GM19035 (cell line): Measurements from ENCODE around the gene FXYD7.

Experiments used
- ATAC-seq: cut with Tn5 transposase; IDR thresholded peaks from one replicate; pipeline ENCODE4 v1.9.1; 2021; ENCODE audit not compliant: unreplicated experiment

The FXYD7 gene

DNA sequence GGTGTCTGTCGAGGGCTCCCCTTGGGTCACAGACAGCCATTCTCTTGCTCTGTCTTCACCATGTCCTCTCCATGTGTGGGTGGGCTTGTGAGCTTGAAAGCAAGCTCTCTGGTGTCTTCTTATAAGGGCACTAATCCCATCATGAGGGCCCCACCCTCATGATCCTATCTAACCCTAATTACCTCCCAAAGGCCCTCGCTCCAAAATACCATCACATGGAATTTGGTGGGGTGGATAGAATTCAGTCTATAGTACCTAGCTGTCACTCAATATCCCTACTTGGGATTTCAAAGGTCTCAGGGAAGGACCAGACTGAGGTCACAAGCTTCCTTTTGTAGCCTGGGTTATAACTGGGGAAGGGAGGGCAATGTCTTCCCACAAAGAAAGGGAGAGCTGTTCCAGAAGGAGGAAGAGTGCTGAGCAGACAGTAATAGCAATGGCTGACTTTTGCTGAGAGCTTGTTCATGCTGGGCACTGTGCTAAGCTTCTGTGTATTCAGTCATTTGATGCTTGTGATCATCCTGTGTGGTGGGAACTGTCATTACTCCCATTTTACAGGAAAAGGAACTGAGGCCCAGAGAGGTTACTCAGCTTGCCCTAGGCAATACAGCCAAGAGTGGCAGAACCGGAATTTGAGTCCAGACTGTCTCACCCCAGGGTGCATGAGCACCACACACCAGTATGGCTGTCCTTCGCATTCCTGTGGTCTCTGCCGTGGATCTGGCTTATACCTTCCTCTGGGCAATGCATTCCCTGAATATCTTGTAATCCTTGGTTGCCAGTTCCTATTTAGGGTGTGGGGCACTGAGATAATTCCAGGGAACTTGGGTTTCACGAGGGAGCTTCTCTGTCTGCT is 19.6 kb downstream of the FXYD7 start:
- no peak for ATAC-seq

DNA sequence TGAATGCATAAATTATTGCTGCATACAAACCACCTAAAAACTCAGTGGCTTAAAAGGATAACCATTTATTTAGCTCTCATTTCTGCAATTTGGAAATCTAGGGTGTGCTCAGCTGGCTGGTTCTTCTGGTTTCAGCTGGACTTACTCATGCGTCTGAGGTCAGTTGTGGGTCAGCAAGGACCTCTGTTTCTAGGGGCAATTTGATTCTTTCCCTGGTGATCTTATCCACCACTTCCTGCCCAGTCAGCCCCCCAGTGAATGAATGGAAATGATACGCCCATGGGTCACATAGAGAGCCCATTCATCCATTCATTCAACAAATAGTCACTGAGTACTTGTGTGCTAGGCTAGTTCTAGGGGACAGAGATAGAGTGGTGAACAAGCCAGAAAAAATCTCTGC is 21.4 kb downstream of the FXYD7 start:
- no peak for ATAC-seq

DNA sequence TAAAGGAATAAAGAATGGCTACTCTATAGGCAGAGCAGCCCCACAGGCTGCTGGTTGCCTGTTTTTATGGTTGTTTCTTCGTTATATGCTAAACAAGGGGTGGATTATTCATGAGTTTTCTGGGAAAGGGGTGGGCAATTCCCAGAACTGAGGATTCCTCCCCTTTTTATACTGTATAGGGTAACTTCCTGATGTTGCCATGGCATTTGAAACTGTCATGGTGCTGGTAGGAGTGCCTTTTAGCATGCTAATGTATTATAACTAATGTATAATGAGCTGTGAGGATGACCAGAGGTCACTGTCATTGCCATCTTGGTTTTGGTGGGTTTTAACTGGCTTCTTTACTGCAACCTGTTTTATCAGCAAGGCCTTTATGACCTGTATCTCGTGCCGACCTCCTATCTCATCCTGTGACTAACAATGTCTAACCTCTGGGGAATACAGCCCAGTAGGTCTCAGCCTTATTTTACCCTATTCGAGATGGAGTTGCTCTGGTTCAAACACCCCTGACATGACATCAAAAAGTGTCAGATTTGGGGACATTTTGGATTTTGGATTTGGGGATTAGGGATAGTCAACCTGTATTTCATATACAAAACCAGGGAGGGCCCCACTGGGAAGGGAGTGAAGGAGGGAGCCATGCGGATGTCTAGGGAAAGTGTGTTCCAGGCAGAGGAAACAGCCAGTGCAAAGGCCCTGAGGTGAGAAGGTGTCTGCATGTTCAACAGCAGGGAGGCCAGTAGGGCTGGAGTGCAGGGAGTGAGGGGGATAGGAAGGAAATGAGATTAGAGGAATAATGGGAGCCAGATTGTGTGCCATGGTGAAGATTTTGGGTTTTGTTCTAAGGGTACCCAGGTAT is 22.4 kb downstream of the FXYD7 start:
- no peak for ATAC-seq

DNA sequence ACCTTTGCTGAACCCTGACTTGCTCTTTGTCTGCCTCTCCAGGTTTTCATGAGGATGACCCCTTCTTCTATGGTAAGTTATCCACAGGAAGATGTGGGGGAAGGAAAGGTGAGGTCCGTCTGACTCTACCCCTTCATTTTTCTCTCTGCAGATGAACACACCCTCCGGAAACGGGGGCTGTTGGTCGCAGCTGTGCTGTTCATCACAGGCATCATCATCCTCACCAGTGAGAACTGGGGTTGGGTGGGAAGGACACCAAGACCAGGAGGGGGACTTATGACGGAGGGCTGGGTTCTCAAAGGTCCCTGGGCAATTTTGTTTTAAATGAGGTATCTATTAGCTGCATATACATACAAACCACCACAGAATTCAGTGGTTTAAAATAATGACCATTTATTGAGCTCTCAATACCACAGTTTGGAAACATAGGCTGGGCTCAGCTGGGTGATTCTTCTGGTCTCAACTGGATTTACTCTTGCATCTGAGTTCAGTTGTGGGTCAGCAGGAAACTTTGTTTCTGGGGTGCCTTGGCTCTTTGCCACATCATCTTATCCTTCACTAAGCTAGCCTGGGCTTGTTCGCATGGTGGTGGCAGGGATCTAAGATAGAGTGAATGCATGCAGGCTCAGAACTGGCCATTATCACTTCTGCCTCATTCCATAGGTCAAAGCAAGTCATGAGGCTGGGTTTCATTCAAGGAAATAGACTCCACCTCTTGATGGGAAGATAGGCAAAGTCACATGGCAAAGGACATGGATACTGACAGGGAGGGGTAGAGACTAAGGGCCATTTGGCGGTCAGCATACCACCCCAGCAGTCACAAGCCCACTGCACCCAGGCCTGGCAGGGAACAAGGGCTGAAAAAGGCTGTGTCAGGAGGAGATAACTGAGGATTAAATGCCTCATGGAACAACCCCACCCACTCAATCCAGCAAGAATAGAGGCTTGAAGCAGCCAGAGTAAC is 23.3 kb downstream of the FXYD7 start:
- no peak for ATAC-seq

DNA sequence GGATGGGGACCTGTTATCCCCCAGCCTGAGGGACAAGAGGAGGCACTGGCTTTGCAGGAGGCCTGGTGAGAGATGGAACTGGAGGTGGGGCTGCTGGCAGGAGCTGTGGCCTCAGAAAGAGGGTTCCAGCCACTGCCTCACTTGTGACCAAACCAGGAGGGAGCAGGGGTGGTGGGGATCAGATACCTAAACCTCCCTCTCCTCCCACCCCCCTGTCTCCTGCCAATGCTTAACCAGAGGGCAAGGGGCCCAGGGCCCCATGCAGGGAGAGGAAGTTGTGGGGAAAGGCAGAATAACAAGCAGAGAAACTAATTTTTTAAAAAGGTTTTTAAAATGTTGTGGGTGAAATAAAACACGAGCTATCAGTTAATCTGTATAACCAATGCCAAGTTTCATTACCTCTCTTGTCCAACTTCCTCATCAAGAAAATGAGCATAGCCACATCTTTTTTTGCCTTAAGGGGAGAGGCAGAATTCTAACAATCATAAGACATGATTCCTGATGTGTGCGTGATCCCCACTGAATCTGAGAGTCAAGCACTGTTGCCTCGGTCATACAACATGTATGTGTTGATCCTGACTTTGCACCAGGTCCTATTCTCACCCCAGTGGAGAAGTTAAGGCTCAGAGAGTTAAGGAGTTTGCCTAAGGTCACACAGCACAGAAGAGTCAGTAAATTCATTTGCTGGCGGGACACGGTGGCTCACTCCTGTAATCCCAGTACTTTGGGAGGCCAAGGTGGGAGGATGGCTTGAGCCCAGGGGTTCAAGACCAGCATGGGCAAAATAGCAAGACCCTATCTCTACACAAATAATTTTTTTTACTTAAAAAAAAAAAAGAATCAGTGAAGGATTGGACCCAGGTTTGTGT is 24.4 kb downstream of the FXYD7 start:
- no peak for ATAC-seq

DNA sequence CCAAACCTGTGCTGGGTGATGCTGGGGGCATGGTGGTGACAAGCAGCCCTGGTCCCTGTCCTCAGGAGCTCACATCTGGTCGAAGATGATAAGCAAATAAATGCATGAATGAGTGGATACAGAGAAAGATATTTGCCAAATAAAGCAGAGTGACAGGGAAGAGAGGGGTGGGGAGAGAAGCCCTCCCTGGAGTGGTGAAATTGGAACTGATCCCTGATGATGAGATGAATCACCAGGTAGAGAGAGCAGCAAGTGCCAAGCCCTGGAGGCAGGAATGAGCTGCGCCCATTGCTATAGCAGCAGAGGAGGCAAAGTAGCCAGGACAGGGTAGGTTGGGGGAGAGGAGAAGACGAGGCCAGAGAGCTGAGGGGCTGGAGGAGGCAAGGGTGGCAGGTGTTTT is 25.1 kb downstream of the FXYD7 start:
- no peak for ATAC-seq

DNA sequence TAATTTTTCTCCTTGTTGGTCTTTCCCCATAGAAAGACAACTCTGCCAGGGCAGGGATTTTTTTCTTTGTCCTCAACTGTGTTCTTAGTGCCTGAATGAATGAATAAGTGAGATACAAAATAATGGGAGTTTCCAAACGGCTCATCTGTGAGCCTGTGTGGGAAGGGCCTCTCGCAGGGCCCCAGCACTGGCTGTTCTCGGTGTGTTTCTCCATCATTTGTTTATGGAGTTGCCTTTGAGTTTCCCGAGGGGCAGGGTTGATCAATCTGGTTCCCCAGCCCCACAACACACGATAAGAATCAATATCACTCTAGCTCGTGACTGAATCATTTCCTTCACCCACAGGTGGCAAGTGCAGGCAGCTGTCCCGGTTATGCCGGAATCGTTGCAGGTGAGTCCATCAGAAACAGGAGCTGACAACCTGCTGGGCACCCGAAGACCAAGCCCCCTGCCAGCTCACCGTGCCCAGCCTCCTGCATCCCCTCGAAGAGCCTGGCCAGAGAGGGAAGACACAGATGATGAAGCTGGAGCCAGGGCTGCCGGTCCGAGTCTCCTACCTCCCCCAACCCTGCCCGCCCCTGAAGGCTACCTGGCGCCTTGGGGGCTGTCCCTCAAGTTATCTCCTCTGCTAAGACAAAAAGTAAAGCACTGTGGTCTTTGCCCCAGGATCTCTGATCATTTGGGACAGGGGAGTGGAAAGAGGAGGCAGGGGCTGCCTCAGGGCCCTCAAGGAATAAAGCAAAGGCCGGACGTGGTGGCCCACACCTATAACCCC is 26.4 kb downstream of the FXYD7 start:
- no peak for ATAC-seq

DNA sequence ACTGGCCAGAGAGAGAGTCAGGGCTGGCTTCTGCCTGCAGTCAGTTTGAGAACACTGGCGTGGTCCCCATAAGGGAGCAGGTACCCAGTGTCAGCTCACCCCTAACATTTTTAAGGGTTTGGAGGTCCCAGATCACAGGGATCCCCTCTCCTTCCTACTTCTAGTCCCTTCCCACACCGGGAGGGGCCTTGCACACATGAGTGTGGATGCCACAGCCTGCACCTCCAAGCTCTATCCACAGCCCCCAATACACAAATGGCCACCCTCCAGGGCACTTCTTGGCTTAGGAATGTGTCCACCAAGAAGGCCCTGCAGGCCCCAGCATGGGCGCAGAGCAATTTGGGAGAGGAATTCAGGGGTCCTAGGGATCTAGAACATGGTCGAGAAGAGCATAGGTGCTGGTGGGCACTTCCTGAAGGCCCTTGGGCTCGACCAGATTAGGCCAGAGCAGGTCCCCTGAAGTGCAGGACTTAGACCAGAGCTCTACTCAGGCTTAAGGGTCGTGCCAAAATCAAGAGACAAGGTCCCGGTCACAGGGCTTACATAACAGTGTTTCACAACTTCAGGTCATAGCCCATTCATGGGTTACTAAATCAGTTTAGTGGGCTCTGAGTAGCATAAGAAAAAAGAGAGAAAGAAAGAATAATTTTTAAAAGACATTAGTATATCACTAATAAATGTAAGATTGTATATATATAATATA is 27.5 kb downstream of the FXYD7 start:
- ATAC-seq = no peak

GRCh38 chr19:35171730-35172129 is 28.7 kb downstream of the FXYD7 start:
- no peak for ATAC-seq

GRCh38 chr19:35174226-35174625 is 31.2 kb downstream of the FXYD7 start:
- no peak for ATAC-seq

- no peak for ATAC-seq
These were observed 33.1 kb downstream of the FXYD7 start for GRCh38 chr19:35176181-35176570.

DNA sequence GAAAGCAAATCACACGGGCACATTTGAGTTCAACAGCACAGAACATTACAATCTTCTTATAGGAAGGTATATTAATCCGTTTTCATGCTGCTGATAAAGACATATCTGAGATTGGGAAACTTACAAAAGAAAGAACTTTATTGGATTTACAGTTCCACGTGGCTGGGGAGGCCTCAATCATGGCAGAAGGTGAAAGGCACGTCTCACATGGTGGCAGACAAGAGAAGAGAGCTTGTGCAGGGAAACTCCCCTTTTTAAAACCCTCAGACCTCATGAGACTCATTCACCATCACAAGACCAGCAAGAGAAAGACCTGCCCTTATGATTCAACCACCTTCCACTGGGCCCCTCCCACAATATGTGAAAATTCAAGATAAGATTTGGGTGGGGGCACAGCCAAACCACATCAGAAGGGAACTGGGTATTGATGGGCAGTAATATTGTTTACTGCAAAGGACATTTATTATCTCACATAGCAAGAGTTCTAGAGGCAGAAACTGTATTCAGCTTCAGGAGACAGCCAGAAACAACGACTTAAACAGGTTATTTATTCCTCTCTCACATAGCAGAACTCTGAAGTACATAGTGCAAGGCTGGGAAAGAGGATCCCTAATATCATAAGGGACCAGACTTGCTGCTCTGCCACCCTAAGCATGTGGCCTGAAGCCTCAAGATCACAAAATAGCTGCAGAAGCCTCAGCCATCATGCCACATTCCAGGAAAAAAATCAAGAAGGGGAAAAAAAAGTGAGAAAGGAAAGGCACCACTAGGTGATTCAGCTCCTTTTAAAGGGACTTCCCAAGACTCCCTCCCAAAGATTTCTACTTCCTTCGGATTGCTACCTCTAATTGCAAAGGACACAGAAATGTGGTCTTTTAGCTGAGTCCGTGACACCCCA is 34.6 kb downstream of the FXYD7 start:
- ATAC-seq = no peak

- ATAC-seq = no peak
These were observed 35.6 kb downstream of the FXYD7 start for GRCh38 chr19:35178701-35179100.

- ATAC-seq = no peak
These were observed 36.8 kb downstream of the FXYD7 start for GRCh38 chr19:35179830-35180229.

DNA sequence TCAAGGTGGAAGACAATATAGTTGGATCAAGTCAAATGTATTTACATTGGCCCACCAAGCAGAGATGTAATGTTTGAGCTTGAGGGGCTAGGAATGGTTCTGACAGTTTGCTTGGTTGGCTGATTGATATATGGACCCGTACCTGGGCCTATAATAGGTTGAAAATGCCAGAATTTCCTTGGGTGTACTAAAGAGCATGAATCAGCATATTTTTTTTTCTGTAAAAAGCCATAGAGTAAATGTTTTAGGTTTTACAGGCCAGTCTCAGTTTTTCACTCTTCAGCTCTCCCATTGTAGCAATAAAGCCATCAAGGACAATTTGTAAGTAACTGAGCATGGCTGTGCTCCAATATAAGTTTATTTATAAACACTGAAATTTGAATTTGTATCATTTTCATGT is 38.3 kb downstream of the FXYD7 start:
- no peak for ATAC-seq

GRCh38 chr19:35184267-35184666 is 41.2 kb downstream of the FXYD7 start:
- ATAC-seq = no peak

DNA sequence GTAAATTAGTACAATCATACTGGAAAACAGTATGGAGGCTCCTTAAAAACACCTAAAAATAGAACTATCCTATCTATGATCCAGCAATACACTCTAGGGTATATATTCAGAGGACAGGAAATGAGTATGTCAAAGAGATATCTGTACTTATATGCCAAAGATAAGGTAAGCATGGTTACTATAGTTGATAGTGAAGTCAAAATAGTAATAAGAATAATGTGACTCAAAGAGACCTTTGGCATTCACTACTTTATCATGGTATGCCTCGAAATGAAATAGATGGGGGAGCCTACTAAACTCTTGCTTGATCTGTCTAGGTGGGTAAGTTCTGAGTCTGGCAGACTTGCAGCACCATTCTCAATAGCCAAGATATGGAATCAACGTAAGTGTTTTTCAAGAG is 41.8 kb downstream of the FXYD7 start:
- no peak for ATAC-seq
